ENCODE results near the gene SPATA46. TPM values are rescaled to one million over a fixed set of nuclear protein-coding genes. Genes with fewer than 3 reads are reported as not detected.

SPATA46 gene
- total and polyA plus RNA-seq, 2 experiments from 2014 or later = not detected

DNA sequence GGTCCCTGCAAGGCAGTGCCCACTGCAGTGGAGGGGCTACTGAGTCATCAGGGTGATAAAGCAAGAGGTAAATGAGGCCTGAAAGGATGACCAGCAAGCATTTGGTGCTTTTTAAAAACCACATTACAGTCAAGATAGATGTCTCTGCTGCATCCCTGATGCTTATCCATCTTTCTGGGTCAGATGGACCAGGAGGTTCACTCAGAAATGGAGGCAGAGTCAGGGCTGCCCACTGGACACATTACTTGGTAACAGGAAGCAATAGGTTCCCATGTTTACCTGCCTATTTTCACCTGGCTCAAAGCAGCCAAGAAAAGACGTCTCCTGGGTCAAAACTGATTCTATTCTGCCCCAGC, 3.6 kb downstream of the SPATA46 start:
- no peaks in the 10 kb centered on the region for H3K27me3 ChIP-seq (ENCODE audit: insufficient read depth)
- no peaks in the 10 kb centered on the region for H3K4me1 ChIP-seq (ENCODE audit: insufficient read depth)
- no peak for DNase-seq (ENCODE audit: low spot score)
- no peak for ATAC-seq
- H3K4me3 ChIP-seq = no peak overlapping the region
- no peaks in the 10 kb centered on the region for H3K9me2 ChIP-seq (ENCODE audit: insufficient read depth)
- no peaks in the 10 kb centered on the region for H3K9me3 Mint-ChIP-seq
- H2AFZ ChIP-seq = no peak overlapping the region
- peaks cover 13% of the 10 kb centered on the region for H3K27me3 Mint-ChIP-seq (ENCODE audit: insufficient read depth, low read depth, poor library complexity)
- H3K4me3 Mint-ChIP-seq = no peak overlapping the region
- no peaks in the 10 kb centered on the region for H3F3A ChIP-seq (replicated peaks; ENCODE audit: low read depth)
- H3K27ac ChIP-seq (ENCODE audit: low read depth) = no peak overlapping the region
- TF ChIP-seq CREB1 (CRISPR knock-in tag; IDR thresholded peaks at IDR 0.05; ENCODE audit: low read depth) = no peak
- TF ChIP-seq, protein P1, sequence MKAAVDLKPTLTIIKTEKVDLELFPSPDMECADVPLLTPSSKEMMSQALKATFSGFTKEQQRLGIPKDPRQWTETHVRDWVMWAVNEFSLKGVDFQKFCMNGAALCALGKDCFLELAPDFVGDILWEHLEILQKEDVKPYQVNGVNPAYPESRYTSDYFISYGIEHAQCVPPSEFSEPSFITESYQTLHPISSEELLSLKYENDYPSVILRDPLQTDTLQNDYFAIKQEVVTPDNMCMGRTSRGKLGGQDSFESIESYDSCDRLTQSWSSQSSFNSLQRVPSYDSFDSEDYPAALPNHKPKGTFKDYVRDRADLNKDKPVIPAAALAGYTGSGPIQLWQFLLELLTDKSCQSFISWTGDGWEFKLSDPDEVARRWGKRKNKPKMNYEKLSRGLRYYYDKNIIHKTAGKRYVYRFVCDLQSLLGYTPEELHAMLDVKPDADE (IDR thresholded peaks at IDR 0.05) = no peak
- no peak for TF ChIP-seq ZNF331 (CRISPR knock-in tag; IDR thresholded peaks at IDR 0.05; ENCODE audit: low read depth)
- TF ChIP-seq NANOG (IDR thresholded peaks at IDR 0.05; ENCODE audit: borderline replicate concordance) = no peak
- H3K4me2 ChIP-seq = no peak overlapping the region
- H4K20me1 ChIP-seq (replicated peaks; ENCODE audit: insufficient read depth) = no peaks in the 10 kb centered on the region
- no peaks in the 10 kb centered on the region; the same call in 2 of the 3 replicates for H3K4me1 Mint-ChIP-seq
- H3K36me3 ChIP-seq (ENCODE audit: insufficient read depth) = no peaks in the 10 kb centered on the region
- peaks cover 4% of the 10 kb centered on the region; the same call in 1 of the 3 replicates for H3K36me3 Mint-ChIP-seq (ENCODE audit: low read depth)
- H3K27ac Mint-ChIP-seq = no peak overlapping the region
- H3K79me2 ChIP-seq (replicated peaks; ENCODE audit: insufficient read depth) = no peaks in the 10 kb centered on the region

DNA sequence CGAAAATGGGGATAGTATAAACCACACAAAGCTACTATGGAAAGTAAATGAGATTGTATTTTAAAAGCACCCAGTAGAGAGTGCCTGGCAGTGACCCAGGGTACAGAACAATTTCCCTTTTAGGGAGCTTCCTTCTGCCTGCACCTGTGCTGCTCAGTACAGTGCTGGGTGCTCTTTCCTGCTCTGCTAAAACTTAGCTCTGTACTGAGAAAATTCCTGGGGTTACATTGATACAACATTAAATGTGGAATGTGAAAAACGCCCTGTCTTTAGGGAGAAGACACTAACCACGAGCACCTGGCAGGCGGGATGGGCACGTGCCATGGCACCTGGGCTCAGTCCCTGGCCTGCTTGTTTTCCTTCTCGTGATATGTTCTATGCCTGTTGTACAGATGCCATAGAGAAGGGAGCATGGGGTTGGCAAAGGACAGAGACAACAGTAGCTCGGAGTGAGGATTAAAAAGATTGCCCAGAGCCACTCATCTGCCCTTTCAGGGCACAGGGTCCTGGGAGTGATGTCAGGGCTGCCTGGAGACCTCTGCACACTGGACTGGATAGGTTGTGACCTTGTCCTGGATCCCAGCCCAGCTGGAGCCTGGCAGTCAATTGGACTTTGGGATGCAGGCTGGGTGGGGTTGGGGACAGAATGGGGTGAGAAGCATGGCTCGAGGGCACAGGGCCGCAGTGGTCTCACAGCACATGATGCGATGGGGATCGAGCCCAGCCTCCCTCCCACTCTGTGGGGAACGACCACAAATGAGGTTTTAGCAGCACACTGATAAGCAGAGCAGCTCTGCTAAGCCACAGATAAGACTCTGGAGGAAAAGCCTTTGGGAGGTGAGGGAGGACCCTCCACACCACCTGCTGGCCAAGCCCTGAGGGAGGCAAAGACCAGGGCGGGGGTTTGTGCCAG, 4.2 kb downstream of the SPATA46 start:
- Mint-ChIP-seq H3K27me3 (ENCODE audit: insufficient read depth, low read depth, poor library complexity) (peaks cover 19% of the 10 kb centered on the region), H3K4me3 (no peak overlapping the region), H3K36me3 (ENCODE audit: low read depth) (peaks cover 5% of the 10 kb centered on the region; the same call in 1 of the 3 replicates), H3K9me3 (no peaks in the 10 kb centered on the region), H3K4me1 (no peaks in the 10 kb centered on the region; the same call in 2 of the 3 replicates), H3K27ac (no peak overlapping the region)
- ATAC-seq (no peak), DNase-seq (ENCODE audit: low spot score) (no peak)
- no peaks in the 10 kb centered on the region for H3K36me3 ChIP-seq (ENCODE audit: insufficient read depth)
- no peak overlapping the region for H3K27ac ChIP-seq (ENCODE audit: low read depth)
- H3K79me2 ChIP-seq (replicated peaks; ENCODE audit: insufficient read depth) = no peaks in the 10 kb centered on the region
- H3K9me2 ChIP-seq (ENCODE audit: insufficient read depth) = no peaks in the 10 kb centered on the region
- TF ChIP-seq, protein P2, sequence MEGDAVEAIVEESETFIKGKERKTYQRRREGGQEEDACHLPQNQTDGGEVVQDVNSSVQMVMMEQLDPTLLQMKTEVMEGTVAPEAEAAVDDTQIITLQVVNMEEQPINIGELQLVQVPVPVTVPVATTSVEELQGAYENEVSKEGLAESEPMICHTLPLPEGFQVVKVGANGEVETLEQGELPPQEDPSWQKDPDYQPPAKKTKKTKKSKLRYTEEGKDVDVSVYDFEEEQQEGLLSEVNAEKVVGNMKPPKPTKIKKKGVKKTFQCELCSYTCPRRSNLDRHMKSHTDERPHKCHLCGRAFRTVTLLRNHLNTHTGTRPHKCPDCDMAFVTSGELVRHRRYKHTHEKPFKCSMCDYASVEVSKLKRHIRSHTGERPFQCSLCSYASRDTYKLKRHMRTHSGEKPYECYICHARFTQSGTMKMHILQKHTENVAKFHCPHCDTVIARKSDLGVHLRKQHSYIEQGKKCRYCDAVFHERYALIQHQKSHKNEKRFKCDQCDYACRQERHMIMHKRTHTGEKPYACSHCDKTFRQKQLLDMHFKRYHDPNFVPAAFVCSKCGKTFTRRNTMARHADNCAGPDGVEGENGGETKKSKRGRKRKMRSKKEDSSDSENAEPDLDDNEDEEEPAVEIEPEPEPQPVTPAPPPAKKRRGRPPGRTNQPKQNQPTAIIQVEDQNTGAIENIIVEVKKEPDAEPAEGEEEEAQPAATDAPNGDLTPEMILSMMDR (conservative IDR thresholded peaks at IDR 0.05; ENCODE audit: low read depth in 2 of 2) = 0 out of 4 replicates have a peak, but pooled peaks of 1 of the 2 experiments have one; percentile 3
- no peak for TF ChIP-seq EZH2 (IDR thresholded peaks at IDR 0.05; ENCODE audit: low read depth, unreplicated experiment)
- no peaks in the 10 kb centered on the region for H3F3A ChIP-seq (replicated peaks; ENCODE audit: low read depth)
- no peaks in the 10 kb centered on the region for H3K27me3 ChIP-seq (ENCODE audit: insufficient read depth)
- H2AFZ ChIP-seq = no peak overlapping the region
- no peak overlapping the region for H3K4me3 ChIP-seq
- H4K20me1 ChIP-seq (replicated peaks; ENCODE audit: insufficient read depth) = no peaks in the 10 kb centered on the region
- H3K4me2 ChIP-seq = no peak overlapping the region
- no peaks in the 10 kb centered on the region for H3K4me1 ChIP-seq (ENCODE audit: insufficient read depth)
